Mesothelial cell of epicardium (in vitro differentiated cells): ENCODE data around the gene MED16. TPM values are rescaled to one million over a fixed set of nuclear protein-coding genes. Genes with fewer than 3 reads are reported as not detected.
A peak's percentile ranks its signal among the peaks of the same experiment; 100 is the strongest.
"Not testable (repeated sequence)": the region's sequence is repeated elsewhere in the genome, so short reads cannot be mapped to it uniquely, and the experiment has no call there.

Experiments used
- DNase-seq, 2 experiments: peaks; one replicate each; pipeline ENCODE4 v3.0.0; 2021; ENCODE audit warnings: low spot score in 2 of 2; ENCODE audit not compliant: unreplicated experiment in 2 of 2
- H3K27ac Mint-ChIP-seq: 2 replicates; pipeline ENCODE4 v1.8.0; 2021; ENCODE audit warnings: mixed read lengths
- H3K27me3 Mint-ChIP-seq: 2 replicates; pipeline ENCODE4 v1.8.0; 2021; ENCODE audit warnings: low read depth, mixed read lengths
- H3K36me3 Mint-ChIP-seq: 2 replicates; pipeline ENCODE4 v1.8.0; 2021; ENCODE audit warnings: mixed read lengths
- H3K4me1 Mint-ChIP-seq: 2 replicates; pipeline ENCODE4 v1.8.0; 2021; ENCODE audit warnings: mixed read lengths
- H3K4me3 Mint-ChIP-seq: 2 replicates; pipeline ENCODE4 v1.8.0; 2021; ENCODE audit warnings: mild to moderate bottlenecking, moderate library complexity, mixed read lengths
- H3K9me3 Mint-ChIP-seq: 2 replicates; pipeline ENCODE4 v1.8.0; 2021; ENCODE audit warnings: mixed read lengths
- CTCF ChIP-seq: fragments of 200-600 bp; sonication (generic); IDR thresholded peaks from one replicate; pipeline ENCODE4 v1.5.0; 2021; ENCODE audit warnings: antibody characterized with exemption; ENCODE audit not compliant: unreplicated experiment
- total RNA-seq: library from RNA; stranded (reverse); gene quantifications from 3 replicates; pipeline ENCODE4 v1.2.1, GENCODE V29; 2021

MED16 gene
- total RNA-seq, 1 donor from 2014 or later: 79.8 TPM

DNA sequence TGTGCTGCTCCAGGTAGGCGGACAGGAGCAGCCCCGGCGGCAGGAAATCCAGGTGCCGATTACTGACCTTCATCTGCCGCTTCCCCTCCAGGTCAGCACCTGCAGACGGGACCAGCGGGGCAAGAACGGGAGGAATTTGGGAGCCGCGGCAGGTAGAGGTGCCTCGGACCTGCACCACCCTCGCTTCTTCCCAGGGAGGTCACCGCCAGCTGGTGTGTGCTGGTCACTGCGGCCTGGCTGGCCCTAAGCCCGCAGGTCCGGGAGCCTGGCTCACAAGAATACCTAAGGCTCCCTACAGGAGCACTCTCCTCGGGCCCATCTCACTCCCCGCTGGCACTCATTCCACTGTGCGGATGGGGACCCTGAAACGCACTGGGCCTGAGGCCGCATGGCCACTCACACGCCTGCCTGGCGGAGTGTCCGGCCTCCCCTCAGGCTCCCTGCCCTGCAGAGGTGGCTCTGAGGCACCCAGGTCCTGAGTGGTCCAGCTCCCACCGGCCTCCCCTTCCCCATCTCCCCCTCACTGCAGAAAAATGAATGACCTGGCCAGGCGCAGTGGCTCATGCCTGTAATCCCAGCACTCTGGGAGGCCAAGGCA, 4.6 kb upstream of the MED16 start:
- Mint-ChIP-seq H3K4me3 (no peak overlapping the region), H3K4me1 (no peaks in the 10 kb centered on the region), H3K27me3 (peaks cover 2% of the 10 kb centered on the region), H3K9me3 (no peaks in the 10 kb centered on the region), H3K27ac (no peak overlapping the region), H3K36me3 (peaks cover 4% of the 10 kb centered on the region)
- DNase-seq: no peak
- TF ChIP-seq CTCF: no peak

DNA sequence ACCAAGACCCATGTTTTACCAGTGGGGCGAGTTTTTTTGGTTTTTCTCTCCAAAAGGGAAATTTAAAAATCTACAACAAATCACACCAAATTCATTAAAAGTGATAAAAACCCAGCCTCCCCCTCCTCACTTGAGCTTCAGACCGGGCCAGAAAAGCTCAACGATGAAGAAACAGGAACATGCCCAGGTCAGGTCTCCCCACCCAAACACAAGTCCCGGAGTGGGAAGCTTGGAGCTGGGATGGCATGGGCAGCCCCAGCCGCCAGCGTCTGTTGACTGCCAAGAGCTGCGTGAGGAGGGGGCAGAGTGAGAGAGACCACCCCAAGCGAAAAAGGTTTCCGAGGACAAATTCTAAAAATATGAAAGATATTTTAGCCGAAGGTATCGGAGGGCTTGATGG, 4.0 kb upstream of the MED16 start:
- Mint-ChIP-seq H3K27ac (no peak overlapping the region), H3K4me1 (no peaks in the 10 kb centered on the region), H3K36me3 (peaks cover 4% of the 10 kb centered on the region), H3K4me3 (no peak overlapping the region), H3K9me3 (no peaks in the 10 kb centered on the region), H3K27me3 (peaks cover 2% of the 10 kb centered on the region)
- DNase-seq: no peak
- TF ChIP-seq CTCF: no peak

- TF ChIP-seq CTCF: no peak
- H3K4me3 Mint-ChIP-seq: no peak overlapping the region
- no peak overlapping the region for H3K27ac Mint-ChIP-seq
- peaks cover 4% of the 10 kb centered on the region for H3K36me3 Mint-ChIP-seq
- H3K27me3 Mint-ChIP-seq: peaks cover 2% of the 10 kb centered on the region
- no peaks in the 10 kb centered on the region for H3K9me3 Mint-ChIP-seq
- no peak for DNase-seq
- H3K4me1 Mint-ChIP-seq: no peaks in the 10 kb centered on the region
Observed at GRCh38 chr19:896434-896833, 3.4 kb upstream of the MED16 start.

DNA sequence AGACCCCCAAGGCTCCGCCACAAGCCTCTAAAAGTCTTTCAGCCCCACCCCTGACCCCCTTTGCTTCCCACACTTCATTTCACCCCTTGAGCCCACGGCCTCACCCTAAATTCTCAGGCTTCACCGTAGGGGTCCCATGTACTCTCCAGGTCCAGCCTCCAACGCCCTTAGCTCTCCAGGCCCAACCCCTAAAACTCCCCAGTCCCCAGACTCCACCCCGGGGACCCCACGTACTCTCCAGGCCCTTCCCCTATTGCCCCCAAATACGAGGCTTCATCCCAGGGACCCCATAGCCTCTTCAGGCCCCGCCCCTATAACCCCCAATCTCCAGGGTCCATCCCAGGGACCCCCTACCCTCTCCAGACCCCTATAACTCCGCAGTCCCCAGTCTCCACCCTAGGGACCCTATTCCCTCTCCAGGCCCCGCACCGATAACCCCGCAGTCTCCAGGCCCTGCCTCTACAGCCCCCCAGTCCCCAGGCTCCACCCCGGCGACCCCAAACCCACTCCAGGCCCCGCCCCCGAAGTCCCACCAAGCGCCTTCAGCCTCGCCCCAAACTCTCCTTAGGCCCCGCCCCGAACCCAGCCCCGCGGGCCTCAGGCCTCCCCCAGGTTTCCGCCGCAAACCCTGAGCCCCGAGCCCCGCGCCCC, 619 bp downstream of the MED16 start:
- Mint-ChIP-seq H3K9me3 (no peaks in the 10 kb centered on the region), H3K36me3 (peaks cover 4% of the 10 kb centered on the region), H3K4me1 (no peaks in the 10 kb centered on the region), H3K4me3 (peak overlapping the region; percentile 78), H3K27me3 (peaks cover 2% of the 10 kb centered on the region), H3K27ac (peak overlapping the region; percentile 80)
- TF ChIP-seq CTCF: no peak
- DNase-seq: peak in 1 of 2 experiments; percentile 61

- DNase-seq, H3K27me3 Mint-ChIP-seq, H3K9me3 Mint-ChIP-seq, H3K36me3 Mint-ChIP-seq, H3K4me1 Mint-ChIP-seq, H3K27ac Mint-ChIP-seq: not testable (repeated sequence)
- peak overlapping the region; percentile 78 for H3K4me3 Mint-ChIP-seq
Observed at GRCh38 chr19:891421-892200, 1.4 kb downstream of the MED16 start.

DNA sequence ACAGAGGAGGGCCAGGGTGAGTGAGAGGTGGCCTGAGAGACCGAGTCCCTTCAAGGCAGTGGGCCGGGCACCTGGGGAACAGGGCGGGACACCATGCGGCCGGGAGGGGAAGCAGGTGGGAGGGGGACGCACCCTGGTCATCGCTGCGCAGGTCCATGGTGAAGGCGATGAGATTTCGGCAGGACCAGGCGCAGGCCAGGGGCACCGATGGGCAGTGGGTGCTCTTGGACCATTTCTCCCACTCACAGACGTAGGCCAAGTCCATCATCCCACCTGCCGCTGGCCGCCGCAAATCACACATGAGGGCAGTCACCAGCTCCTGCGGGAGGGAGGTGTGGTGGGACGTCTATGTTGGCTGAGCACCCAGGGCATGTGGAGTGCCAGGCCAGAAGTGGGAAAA, 2.2 kb downstream of the MED16 start:
- no peaks in the 10 kb centered on the region for H3K4me1 Mint-ChIP-seq
- DNase-seq: no peak
- no peak for TF ChIP-seq CTCF
- H3K27me3 Mint-ChIP-seq: peaks cover 2% of the 10 kb centered on the region
- H3K27ac Mint-ChIP-seq: peak overlapping the region; percentile 12
- H3K4me3 Mint-ChIP-seq: peak overlapping the region; percentile 61
- no peaks in the 10 kb centered on the region for H3K9me3 Mint-ChIP-seq
- H3K36me3 Mint-ChIP-seq: peaks cover 7% of the 10 kb centered on the region
